CD8-positive, alpha-beta memory T cell (primary cell): ENCODE measurements around the gene GPHN. TPM values are rescaled to one million over a fixed set of nuclear protein-coding genes. Genes with fewer than 3 reads are reported as not detected.

Source experiments
- CTCF ChIA-PET: fragments of 350-600 bp; sonication (Branson Sonifier 250); formaldehyde crosslinking; loops from one replicate; lab custom pipeline; 2021; ENCODE audit warnings: antibody characterized with exemption; lab: Charles Lee
- POLR2A ChIA-PET: fragments of 350-600 bp; sonication (Branson Sonifier 250); formaldehyde crosslinking; loops from one replicate; lab custom pipeline; 2021; ENCODE audit warnings: antibody characterized with exemption; lab: Charles Lee
- DNase-seq, 5 donors: peaks; one replicate each; pipeline versions ENCODE4 v3.0.0 to v3.0.0-alpha.2; 2020 to 2022; ENCODE audit warnings: mixed read lengths in 1 of 5
- H3K27ac ChIP-seq: one replicate; pipeline ENCODE4 v1.7.0; 2013; ENCODE audit warnings: low read depth, mild to moderate bottlenecking, low read length, moderate library complexity
- H3K27me3 ChIP-seq: 2 replicates; pipeline ENCODE4 v1.7.0; 2013; ENCODE audit warnings: low read length, mild to moderate bottlenecking; ENCODE audit not compliant: insufficient read depth, poor library complexity, severe bottlenecking
- H3K36me3 ChIP-seq: 2 replicates; pipeline ENCODE4 v1.7.0; 2013; ENCODE audit warnings: mild to moderate bottlenecking, low read length, moderate library complexity; ENCODE audit not compliant: insufficient read depth
- H3K4me1 ChIP-seq: 2 replicates; pipeline ENCODE4 v1.7.0; 2013; ENCODE audit warnings: mild to moderate bottlenecking, low read length, moderate library complexity; ENCODE audit not compliant: insufficient read depth
- H3K4me3 ChIP-seq: 2 replicates; pipeline ENCODE4 v1.7.0; 2013; ENCODE audit warnings: mild to moderate bottlenecking, low read length
- H3K9me3 ChIP-seq: 2 replicates; pipeline ENCODE4 v1.7.0; 2013; ENCODE audit warnings: mild to moderate bottlenecking, low read length
- H3K27ac Mint-ChIP-seq, 8 donors: one replicate each; pipeline ENCODE4 v1.8.0; 2020 to 2021; ENCODE audit warnings: mixed read lengths in 8 of 8, mild to moderate bottlenecking in 6 of 8, inconsistent platforms in 3 of 8, moderate library complexity in 3 of 8
- H3K27me3 Mint-ChIP-seq, 2 donors: one replicate each; pipeline ENCODE4 v1.8.0; 2020 to 2021; ENCODE audit warnings: mixed read lengths in 2 of 2, mild to moderate bottlenecking in 1 of 2, moderate library complexity in 1 of 2
- H3K36me3 Mint-ChIP-seq, 3 donors: one replicate each; pipeline ENCODE4 v1.8.0; 2020 to 2021; ENCODE audit warnings: mixed read lengths in 3 of 3, inconsistent platforms in 1 of 3, mild to moderate bottlenecking in 1 of 3
- H3K4me1 Mint-ChIP-seq, 3 donors: one replicate each; pipeline ENCODE4 v1.8.0; 2020 to 2021; ENCODE audit warnings: mixed read lengths in 3 of 3, inconsistent platforms in 1 of 3, mild to moderate bottlenecking in 1 of 3
- H3K4me3 Mint-ChIP-seq, 7 donors: one replicate each; pipeline ENCODE4 v1.8.0; 2020 to 2021; ENCODE audit warnings: mixed read lengths in 7 of 7, mild to moderate bottlenecking in 6 of 7, moderate library complexity in 4 of 7, inconsistent platforms in 2 of 7
- H3K9me3 Mint-ChIP-seq, 5 donors: one replicate each; pipeline ENCODE4 v1.8.0; 2020 to 2022; ENCODE audit warnings: mixed read lengths in 5 of 5, mild to moderate bottlenecking in 3 of 5, moderate library complexity in 2 of 5, inconsistent platforms in 1 of 5
- polyA plus RNA-seq: library from polyadenylated mRNA; unstranded; fragments of 300-500 nt; fragmentation: Illumina TruSeq; gene quantifications from one replicate; pipeline ENCODE4 v1.2.3, GENCODE V29; 2021
- total RNA-seq, 2 experiments: library from RNA; stranded (reverse); gene quantifications; one replicate each; pipeline ENCODE4 v1.2.3, GENCODE V29; 2021

The GPHN gene
- total and polyA plus RNA-seq, 3 experiments from 2014 or later, result 6.3 to 14.8 (median 12.1) TPM

- POLR2A ChIA-PET, result interaction anchor here (0.6 to 1.0 kb wide), 2 partner anchors 32 to 1198 kb away, joined by 3 to 5 read pairs; no protein-coding TSS in a partner anchor
- Mint-ChIP-seq H3K27me3 (peaks cover 2 to 31% of the 10 kb centered on the region in 2 donors), H3K4me3 (peak overlapping the region; percentile 94 to 99 (median 98)), H3K4me1 (peaks cover 29 to 43% (median 33%) of the 10 kb centered on the region in 3 donors), H3K27ac (peak overlapping the region; percentile 40 to 94 (median 90)), H3K9me3 (no peaks in the 10 kb centered on the region), H3K36me3 (peaks cover 0 to 6% (median 2%) of the 10 kb centered on the region in 3 donors)
- no peaks in the 10 kb centered on the region for H3K27me3 ChIP-seq
- DNase-seq, result no peak
- no peaks in the 10 kb centered on the region for H3K36me3 ChIP-seq
- H3K9me3 ChIP-seq, result no peaks in the 10 kb centered on the region
- H3K4me3 ChIP-seq, result peak overlapping the region; percentile 78
- CTCF ChIA-PET, result interaction anchor here (1.1 to 1.9 kb wide), 3 partner anchors 10 to 20 kb away, joined by 3 to 8 read pairs (median 3); no protein-coding TSS in a partner anchor
- no peaks in the 10 kb centered on the region for H3K4me1 ChIP-seq
- peak overlapping the region; percentile 41 for H3K27ac ChIP-seq
Observed at GRCh38 chr14:66507181-66507721, 696 bp upstream of the GPHN start.

DNA sequence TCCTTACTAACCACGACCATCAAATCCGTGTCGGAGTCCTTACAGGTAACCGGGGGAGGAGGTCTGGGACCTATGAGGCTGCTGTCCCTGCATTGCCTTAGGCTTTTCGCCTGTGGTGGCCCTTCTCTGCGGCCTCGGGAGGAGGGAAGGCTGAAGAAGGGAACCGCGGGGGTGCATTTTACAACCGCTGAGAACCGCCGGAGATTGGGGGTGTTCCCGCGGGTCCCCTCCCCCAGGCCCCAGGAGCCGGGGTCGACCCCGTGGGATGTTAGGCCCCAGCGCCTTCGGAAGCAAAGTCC, 549 bp downstream of the GPHN start:
- H3K9me3 ChIP-seq, result no peaks in the 10 kb centered on the region
- Mint-ChIP-seq H3K4me1 (peaks cover 34 to 48% (median 40%) of the 10 kb centered on the region in 3 donors), H3K9me3 (no peaks in the 10 kb centered on the region), H3K36me3 (peaks cover 0 to 6% (median 0%) of the 10 kb centered on the region in 3 donors), H3K4me3 (peak overlapping the region; percentile 94 to 99 (median 98)), H3K27ac (peak overlapping the region; percentile 47 to 94 (median 88)), H3K27me3 (peaks cover 0 to 36% of the 10 kb centered on the region in 2 donors)
- no peaks in the 10 kb centered on the region for H3K36me3 ChIP-seq
- H3K27ac ChIP-seq, result peak overlapping the region; percentile 52
- H3K4me1 ChIP-seq, result no peaks in the 10 kb centered on the region
- H3K4me3 ChIP-seq, result peak overlapping the region; percentile 78
- ChIA-PET CTCF (interaction anchor here (1.1 to 1.9 kb wide), 2 partner anchors 11 to 19 kb away, joined by 3 to 8 read pairs; no protein-coding TSS in a partner anchor), POLR2A (interaction anchor here (1.0 kb wide), 1 partner anchor 31 kb away, joined by 5 read pairs; no protein-coding TSS in a partner anchor)
- no peak for DNase-seq
- H3K27me3 ChIP-seq, result no peaks in the 10 kb centered on the region

- Histone ChIP-seq H3K27ac (peak overlapping the region; percentile 52), H3K4me3 (peak overlapping the region; percentile 78), H3K36me3 (no peaks in the 10 kb centered on the region), H3K9me3 (no peaks in the 10 kb centered on the region), H3K4me1 (no peaks in the 10 kb centered on the region), H3K27me3 (no peaks in the 10 kb centered on the region)
- Mint-ChIP-seq H3K36me3 (peaks cover 0 to 6% (median 0%) of the 10 kb centered on the region in 3 donors), H3K27ac (peak overlapping the region in 7 of 8 donors; percentile 9 to 93 (median 70)), H3K9me3 (no peaks in the 10 kb centered on the region), H3K4me1 (peaks cover 34 to 48% (median 41%) of the 10 kb centered on the region in 3 donors), H3K4me3 (peak overlapping the region; percentile 68 to 99 (median 89)), H3K27me3 (peaks cover 0 to 37% of the 10 kb centered on the region in 2 donors)
- ChIA-PET CTCF (no interaction called here), POLR2A (no interaction called here)
- peak; percentile 10 to 45 (median 29) for DNase-seq
Observed at GRCh38 chr14:66508846-66509621, 1.1 kb downstream of the GPHN start.

GRCh38 chr14:66509874-66510273, 1.9 kb downstream of the GPHN start:
- DNase-seq, result no peak
- no peaks in the 10 kb centered on the region for H3K9me3 Mint-ChIP-seq
- Histone ChIP-seq H3K4me1 (no peaks in the 10 kb centered on the region), H3K27ac (no peak overlapping the region), H3K4me3 (no peak overlapping the region), H3K36me3 (no peaks in the 10 kb centered on the region), H3K9me3 (no peaks in the 10 kb centered on the region), H3K27me3 (no peaks in the 10 kb centered on the region)
- H3K36me3 Mint-ChIP-seq, result peaks cover 0 to 6% (median 0%) of the 10 kb centered on the region in 3 donors
- peak overlapping the region in 1 of 8 donors; percentile 90 for H3K27ac Mint-ChIP-seq
- CTCF ChIA-PET, result no interaction called here
- H3K4me1 Mint-ChIP-seq, result peaks cover 34 to 48% (median 41%) of the 10 kb centered on the region in 3 donors
- H3K4me3 Mint-ChIP-seq, result peak overlapping the region; percentile 68 to 99 (median 89)
- POLR2A ChIA-PET, result no interaction called here
- peaks cover 0 to 40% of the 10 kb centered on the region in 2 donors for H3K27me3 Mint-ChIP-seq

GRCh38 chr14:66511849-66512248, 3.9 kb downstream of the GPHN start:
- POLR2A ChIA-PET, result no interaction called here
- H3K36me3 Mint-ChIP-seq, result peaks cover 0 to 6% (median 0%) of the 10 kb centered on the region in 3 donors
- no peaks in the 10 kb centered on the region for H3K9me3 ChIP-seq
- no peaks in the 10 kb centered on the region for H3K27me3 ChIP-seq
- no peak for DNase-seq
- H3K4me3 ChIP-seq, result no peak overlapping the region
- H3K4me1 Mint-ChIP-seq, result peaks cover 33 to 43% (median 34%) of the 10 kb centered on the region in 3 donors
- CTCF ChIA-PET, result no interaction called here
- peak overlapping the region in 1 of 7 donors; percentile 60 for H3K4me3 Mint-ChIP-seq
- H3K36me3 ChIP-seq, result no peaks in the 10 kb centered on the region
- no peak overlapping the region for H3K27ac Mint-ChIP-seq
- H3K27ac ChIP-seq, result no peak overlapping the region
- peaks cover 0 to 41% of the 10 kb centered on the region in 2 donors for H3K27me3 Mint-ChIP-seq
- H3K4me1 ChIP-seq, result no peaks in the 10 kb centered on the region
- no peaks in the 10 kb centered on the region for H3K9me3 Mint-ChIP-seq

DNA sequence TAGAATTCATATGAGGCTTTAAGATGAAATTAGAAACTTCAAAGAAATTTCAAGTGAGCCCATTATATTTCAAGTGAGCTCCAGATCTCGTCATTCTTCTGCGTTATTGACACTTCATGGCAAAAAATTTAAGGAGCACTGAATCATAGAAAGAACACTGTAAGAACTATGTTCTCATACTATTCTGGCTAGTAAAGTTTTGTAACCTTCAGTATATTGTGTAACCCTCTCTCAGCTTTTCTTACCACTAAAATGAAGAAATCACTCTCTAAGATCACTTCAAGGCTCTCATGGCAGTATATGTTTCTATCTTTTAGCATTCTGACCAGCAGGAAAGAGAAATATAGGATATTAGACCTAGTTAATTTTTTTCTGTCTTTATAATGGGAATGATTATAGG, 6.3 kb downstream of the GPHN start:
- ChIA-PET CTCF (no interaction called here), POLR2A (no interaction called here)
- no peaks in the 10 kb centered on the region for H3K9me3 ChIP-seq
- DNase-seq, result no peak
- H3K36me3 ChIP-seq, result no peaks in the 10 kb centered on the region
- H3K36me3 Mint-ChIP-seq, result no peaks in the 10 kb centered on the region
- no peak overlapping the region for H3K27ac Mint-ChIP-seq
- no peak overlapping the region for H3K27ac ChIP-seq
- peaks cover 24 to 27% (median 24%) of the 10 kb centered on the region in 3 donors for H3K4me1 Mint-ChIP-seq
- H3K27me3 ChIP-seq, result no peaks in the 10 kb centered on the region
- H3K4me3 ChIP-seq, result no peak overlapping the region
- H3K4me1 ChIP-seq, result no peaks in the 10 kb centered on the region
- H3K27me3 Mint-ChIP-seq, result peaks cover 0 to 35% of the 10 kb centered on the region in 2 donors
- H3K4me3 Mint-ChIP-seq, result no peak overlapping the region
- no peaks in the 10 kb centered on the region for H3K9me3 Mint-ChIP-seq

DNA sequence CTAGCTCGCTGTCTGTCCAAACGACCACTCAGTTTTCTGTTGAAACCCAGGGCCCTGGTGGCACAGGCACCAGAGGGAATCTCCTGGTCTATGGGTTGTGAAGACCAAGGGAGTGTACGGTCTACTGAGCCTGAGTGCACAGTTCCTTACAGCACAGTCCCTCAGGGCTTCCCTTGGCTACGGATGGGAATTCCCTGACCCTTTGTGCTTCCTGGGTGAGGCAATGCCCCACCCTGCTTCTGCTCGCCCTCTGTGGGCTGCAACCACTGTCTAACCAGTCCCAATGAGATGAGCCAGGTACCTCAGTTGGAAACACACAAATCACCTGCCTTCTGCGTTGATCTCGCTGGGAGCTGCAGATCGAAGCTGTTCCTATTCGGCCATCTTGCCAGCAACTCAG, 22.6 kb downstream of the GPHN start:
- H3K9me3 ChIP-seq, result no peaks in the 10 kb centered on the region
- peaks cover 0 to 11% (median 7%) of the 10 kb centered on the region in 3 donors for H3K4me1 Mint-ChIP-seq
- no peak overlapping the region for H3K4me3 Mint-ChIP-seq
- DNase-seq, result no peak
- peaks cover 0 to 5% (median 4%) of the 10 kb centered on the region in 5 donors for H3K9me3 Mint-ChIP-seq
- peaks cover 0 to 4% of the 10 kb centered on the region in 2 donors for H3K27me3 Mint-ChIP-seq
- CTCF ChIA-PET, result no interaction called here
- no peak overlapping the region for H3K4me3 ChIP-seq
- H3K36me3 ChIP-seq, result no peaks in the 10 kb centered on the region
- no peaks in the 10 kb centered on the region for H3K4me1 ChIP-seq
- no peak overlapping the region for H3K27ac ChIP-seq
- no peak overlapping the region for H3K27ac Mint-ChIP-seq
- no peaks in the 10 kb centered on the region for H3K27me3 ChIP-seq
- POLR2A ChIA-PET, result no interaction called here
- peaks cover 0 to 5% (median 0%) of the 10 kb centered on the region in 3 donors for H3K36me3 Mint-ChIP-seq

DNA sequence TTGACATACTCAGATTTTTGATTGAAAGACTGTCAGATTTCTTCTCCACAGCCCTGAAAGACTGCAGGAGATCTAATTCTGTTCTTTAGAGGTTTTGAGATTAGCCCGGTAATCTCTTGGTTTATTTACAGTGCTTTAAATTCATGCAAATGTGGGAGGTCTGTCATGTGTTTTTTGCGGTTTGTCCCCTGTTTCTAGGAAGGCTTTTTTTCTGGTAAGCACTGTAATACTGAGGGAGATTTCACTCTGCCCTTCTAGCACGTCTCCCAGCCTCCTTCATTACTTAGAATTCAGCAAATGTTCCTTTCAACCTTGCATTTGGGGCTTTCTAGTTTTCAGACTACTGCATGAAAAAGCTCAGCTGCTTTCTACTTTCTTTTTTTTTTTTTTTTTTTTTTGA, 31.1 kb downstream of the GPHN start:
- ChIA-PET POLR2A (interaction anchor here (1.0 kb wide), 1 partner anchor 31 kb away, joined by 5 read pairs; the partner anchor contains the start of gene GPHN), CTCF (no interaction called here)
- Histone ChIP-seq H3K9me3 (no peaks in the 10 kb centered on the region), H3K27me3 (no peaks in the 10 kb centered on the region), H3K36me3 (no peaks in the 10 kb centered on the region), H3K4me3 (no peak overlapping the region), H3K4me1 (no peaks in the 10 kb centered on the region), H3K27ac (no peak overlapping the region)
- no peak for DNase-seq
- Mint-ChIP-seq H3K4me3 (peak overlapping the region in 1 of 7 donors; percentile 10), H3K36me3 (no peaks in the 10 kb centered on the region), H3K9me3 (no peaks in the 10 kb centered on the region), H3K27me3 (no peaks in the 10 kb centered on the region), H3K27ac (peak overlapping the region in 1 of 8 donors; percentile 69), H3K4me1 (peaks cover 4 to 20% (median 16%) of the 10 kb centered on the region in 3 donors)
